SK-N-SH (cell line): Measurements from ENCODE around the gene IGHMBP2. TPM values are rescaled to one million over a fixed set of nuclear protein-coding genes. Genes with fewer than 3 reads are reported as not detected.

Source experiments
- CTCF ChIA-PET: fragments of 300-600, 350-600 bp; formaldehyde crosslinking; extraction: SDS; loops from one replicate; lab custom pipeline; 2021; lab: Yijun Ruan, JAX
- POLR2A ChIA-PET: fragments of 350-600 bp; sonication (Branson Sonifier 250); formaldehyde crosslinking; extraction: SDS; loops from one replicate; lab custom pipeline; 2020; ENCODE audit warnings: antibody characterized with exemption, inconsistent platforms; lab: Yijun Ruan, JAX
- DNase-seq: peaks from one replicate; pipeline ENCODE4 v3.0.0; 2012
- H2AFZ ChIP-seq: fragments of 200-600 bp; sonication (generic); 2 replicates; pipeline ENCODE4 v1.8.1; 2016; ENCODE audit warnings: antibody characterized with exemption, mild to moderate bottlenecking, low read depth
- H3F3A ChIP-seq: fragments of 200-600 bp; sonication (generic); replicated peaks from 2 replicates; pipeline ENCODE3; 2016; ENCODE audit warnings: antibody characterized with exemption, mild to moderate bottlenecking; ENCODE audit not compliant: insufficient read depth
- H3K27ac ChIP-seq, 2 experiments: fragments of 200-500 bp in 1 of 2; fragments of 200-600 bp in 1 of 2; sonication (Bioruptor generic) in 1 of 2; sonication (generic), shearing (Covaris generic) in 1 of 2; 2 replicates each; pipeline versions ENCODE4 v1.5.1 to v1.6.1; 2014 to 2016; ENCODE audit warnings: low read depth in 2 of 2, inconsistent platforms in 1 of 2, low read length in 1 of 2, mild to moderate bottlenecking in 1 of 2, mixed read lengths in 1 of 2
- H3K27me3 ChIP-seq: fragments of 200-600 bp; sonication (generic), shearing (Covaris generic); 2 replicates; pipeline ENCODE4 v1.6.1; 2016; ENCODE audit warnings: mixed run types; ENCODE audit not compliant: insufficient read depth
- H3K36me3 ChIP-seq, 2 experiments: fragments of 200-500 bp in 1 of 2; fragments of 200-600 bp in 1 of 2; sonication (Bioruptor generic) in 1 of 2; sonication (generic) in 1 of 2; replicated peaks in 1 of 2; 2 replicates each; pipeline versions ENCODE3 to v1.5.1; 2014 to 2016; ENCODE audit warnings: low read length in 1 of 2, mild to moderate bottlenecking in 1 of 2; ENCODE audit not compliant: insufficient read depth in 2 of 2, control insufficient read depth in 1 of 2
- H3K4me1 ChIP-seq, 2 experiments: fragments of 200-500 bp in 1 of 2; fragments of 200-600 bp in 1 of 2; sonication (Bioruptor generic) in 1 of 2; sonication (generic), shearing (Covaris generic) in 1 of 2; 2 replicates each; pipeline versions ENCODE4 v1.5.1 to v1.6.1; 2014 to 2016; ENCODE audit warnings: low read depth in 1 of 2, low read length in 1 of 2, mixed run types in 1 of 2; ENCODE audit not compliant: insufficient read depth in 2 of 2, control insufficient read depth in 1 of 2
- H3K4me2 ChIP-seq: fragments of 200-600 bp; sonication (generic), shearing (Covaris generic); 2 replicates; pipeline ENCODE4 v1.6.1; 2017; ENCODE audit warnings: mixed run types
- H3K4me3 ChIP-seq, 2 experiments: fragments of 200-500 bp in 1 of 2; fragments of 200-600 bp in 1 of 2; sonication (Bioruptor generic) in 1 of 2; sonication (generic), shearing (Covaris generic) in 1 of 2; 2 replicates each; pipeline versions ENCODE4 v1.5.1 to v1.8.1; 2014 to 2016; ENCODE audit warnings: low read depth in 2 of 2, inconsistent platforms in 1 of 2, low read length in 1 of 2, mild to moderate bottlenecking in 1 of 2, mixed read lengths in 1 of 2, moderate library complexity in 1 of 2
- H3K79me2 ChIP-seq: fragments of 200-600 bp; sonication (generic); 2 replicates; pipeline ENCODE4 v1.8.1; 2017; ENCODE audit warnings: mild to moderate bottlenecking; ENCODE audit not compliant: insufficient read depth
- H3K9ac ChIP-seq: fragments of 200-600 bp; sonication (generic); 2 replicates; pipeline ENCODE4 v1.6.1; 2017; ENCODE audit warnings: mixed run types
- H3K9me2 ChIP-seq: fragments of 200-600 bp; sonication (generic); 2 replicates; pipeline ENCODE4 v1.6.1; 2017; ENCODE audit warnings: mixed run types
- H3K9me3 ChIP-seq: fragments of 200-600 bp; sonication (generic); 2 replicates; pipeline ENCODE4 v1.6.1; 2017; ENCODE audit warnings: mixed run types, mild to moderate bottlenecking, moderate library complexity
- H4K20me1 ChIP-seq: fragments of 200-600 bp; sonication (generic); 2 replicates; pipeline ENCODE4 v1.6.1; 2017; ENCODE audit warnings: mild to moderate bottlenecking, mixed run types; ENCODE audit not compliant: insufficient read depth
- EZH2phosphoT487 ChIP-seq: fragments of 200-600 bp; sonication (generic); IDR thresholded peaks from 2 replicates; pipeline ENCODE4 v1.6.1; 2017; ENCODE audit warnings: low read depth, mixed run types, mild to moderate bottlenecking, antibody characterized with exemption, moderate library complexity, borderline replicate concordance
- FOXM1 ChIP-seq: IDR thresholded peaks from 2 replicates; pipeline ENCODE4 v1.4.0; 2012; ENCODE audit warnings: low read depth, mild to moderate bottlenecking
- GABPA ChIP-seq: IDR thresholded peaks from 2 replicates; pipeline ENCODE4 v1.4.0; 2012; ENCODE audit warnings: low read depth, mild to moderate bottlenecking
- GATA2 ChIP-seq: sonication (generic); formaldehyde crosslinking; IDR thresholded peaks from 2 replicates; pipeline ENCODE4 v1.5.0; 2020; ENCODE audit warnings: mild to moderate bottlenecking, missing genetic modification reagents
- MEF2A ChIP-seq: IDR thresholded peaks from 2 replicates; pipeline ENCODE4 v1.4.0; 2012; ENCODE audit warnings: low read depth, borderline replicate concordance
- MXI1 ChIP-seq: IDR thresholded peaks from 2 replicates; pipeline ENCODE4 v1.6.1; 2012; ENCODE audit warnings: mild to moderate bottlenecking, low read depth, low read length, improper control_type of control experiment
- NFIC ChIP-seq: IDR thresholded peaks from 2 replicates; pipeline ENCODE4 v1.4.0; 2012; ENCODE audit warnings: borderline replicate concordance
- PBX3 ChIP-seq: IDR thresholded peaks from 2 replicates; pipeline ENCODE4; 2012
- RCOR1 ChIP-seq: fragments of 150-350 bp; IDR thresholded peaks from 2 replicates; pipeline ENCODE4 v1.6.1; 2017; ENCODE audit warnings: antibody characterized with exemption, low read length
- REST ChIP-seq: IDR thresholded peaks from 2 replicates; pipeline ENCODE4 v1.6.1; 2012; ENCODE audit warnings: mild to moderate bottlenecking, low read depth, low read length, moderate library complexity
- RXRA ChIP-seq: IDR thresholded peaks from 2 replicates; pipeline ENCODE4 v1.4.0; 2012; ENCODE audit warnings: low read depth, mild to moderate bottlenecking, borderline replicate concordance
- SIN3A ChIP-seq: IDR thresholded peaks from 2 replicates; pipeline ENCODE4 v1.6.1; 2012; ENCODE audit warnings: low read depth, mild to moderate bottlenecking, low read length, moderate library complexity, borderline replicate concordance
- YY1 ChIP-seq: IDR thresholded peaks from 2 replicates; pipeline ENCODE4 v1.4.0; 2012; ENCODE audit warnings: low read depth, mild to moderate bottlenecking
- ZBTB33 ChIP-seq: IDR thresholded peaks from 2 replicates; pipeline ENCODE4 v1.4.0; 2012; ENCODE audit warnings: low read depth, borderline replicate concordance
- WGBS: methylation state at CpG from one replicate; pipeline ENCODE4 v1.1.6; 2017; ENCODE audit warnings: low lambda C conversion rate; 5-methylcytosine and 5-hydroxymethylcytosine counted together
- polyA plus RNA-seq, 3 experiments: library from polyadenylated mRNA; depleted of rRNA; stranded (reverse); fragments of >200 nt; gene quantifications; 2 replicates each; pipeline ENCODE4 v1.2.3, GENCODE V29; 2012
- TF ChIP-seq, protein P1 (sequence below): fragments of 150-350 bp; IDR thresholded peaks from 2 replicates; pipeline ENCODE4 v1.6.1; 2016; ENCODE audit warnings: mild to moderate bottlenecking, low read depth, low read length
- TF ChIP-seq, protein P2 (sequence below): IDR thresholded peaks from 2 replicates; pipeline ENCODE4 v1.4.0; 2012; ENCODE audit warnings: low read depth, borderline replicate concordance
- TF ChIP-seq, protein P3 (sequence below): fragments of 200-600 bp; sonication (generic); IDR thresholded peaks from 2 replicates; pipeline ENCODE4 v1.6.1; 2017; ENCODE audit warnings: antibody characterized with exemption, mild to moderate bottlenecking, moderate library complexity
- TF ChIP-seq, protein P4 (sequence below): IDR thresholded peaks from 2 replicates; pipeline ENCODE4 v1.4.0; 2012; ENCODE audit warnings: low read depth

The IGHMBP2 gene
- polyA plus RNA-seq, 1 of the 3 experiments (the other 2 are of a cell fraction), result 9.0 TPM

GRCh38 chr11:68932358-68932757 lies 28.7 kb downstream of the IGHMBP2 start:
- Histone ChIP-seq H4K20me1 (no peaks in the 10 kb centered on the region), H3F3A (no peaks in the 10 kb centered on the region), H3K79me2 (no peaks in the 10 kb centered on the region), H3K36me3 (peaks cover 9 to 71% of the 10 kb centered on the region in 2 experiments), H3K4me1 (no peaks in the 10 kb centered on the region; a peak in 1 of 4 replicates), H3K27ac (no peak overlapping the region)
- POLR2A ChIA-PET, result no interaction called here
- WGBS, result 91% methylated on average over 7 of the region's 7 CpGs
- TF ChIP-seq GATA2 (CRISPR knock-in tag) (no peak), PBX3 (no peak), SIN3A (no peak), YY1 (no peak), REST (no peak), MEF2A (no peak), GABPA (no peak), RXRA (no peak), NFIC (no peak), EZH2phosphoT487 (no peak), FOXM1 (no peak), ZBTB33 (no peak), MXI1 (no peak), RCOR1 (no peak)
- TF ChIP-seq, protein P1, sequence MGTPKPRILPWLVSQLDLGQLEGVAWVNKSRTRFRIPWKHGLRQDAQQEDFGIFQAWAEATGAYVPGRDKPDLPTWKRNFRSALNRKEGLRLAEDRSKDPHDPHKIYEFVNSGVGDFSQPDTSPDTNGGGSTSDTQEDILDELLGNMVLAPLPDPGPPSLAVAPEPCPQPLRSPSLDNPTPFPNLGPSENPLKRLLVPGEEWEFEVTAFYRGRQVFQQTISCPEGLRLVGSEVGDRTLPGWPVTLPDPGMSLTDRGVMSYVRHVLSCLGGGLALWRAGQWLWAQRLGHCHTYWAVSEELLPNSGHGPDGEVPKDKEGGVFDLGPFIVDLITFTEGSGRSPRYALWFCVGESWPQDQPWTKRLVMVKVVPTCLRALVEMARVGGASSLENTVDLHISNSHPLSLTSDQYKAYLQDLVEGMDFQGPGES, result no peak
- TF ChIP-seq, protein P2, sequence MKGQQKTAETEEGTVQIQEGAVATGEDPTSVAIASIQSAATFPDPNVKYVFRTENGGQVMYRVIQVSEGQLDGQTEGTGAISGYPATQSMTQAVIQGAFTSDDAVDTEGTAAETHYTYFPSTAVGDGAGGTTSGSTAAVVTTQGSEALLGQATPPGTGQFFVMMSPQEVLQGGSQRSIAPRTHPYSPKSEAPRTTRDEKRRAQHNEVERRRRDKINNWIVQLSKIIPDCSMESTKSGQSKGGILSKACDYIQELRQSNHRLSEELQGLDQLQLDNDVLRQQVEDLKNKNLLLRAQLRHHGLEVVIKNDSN, result no peak
- TF ChIP-seq, protein P3, sequence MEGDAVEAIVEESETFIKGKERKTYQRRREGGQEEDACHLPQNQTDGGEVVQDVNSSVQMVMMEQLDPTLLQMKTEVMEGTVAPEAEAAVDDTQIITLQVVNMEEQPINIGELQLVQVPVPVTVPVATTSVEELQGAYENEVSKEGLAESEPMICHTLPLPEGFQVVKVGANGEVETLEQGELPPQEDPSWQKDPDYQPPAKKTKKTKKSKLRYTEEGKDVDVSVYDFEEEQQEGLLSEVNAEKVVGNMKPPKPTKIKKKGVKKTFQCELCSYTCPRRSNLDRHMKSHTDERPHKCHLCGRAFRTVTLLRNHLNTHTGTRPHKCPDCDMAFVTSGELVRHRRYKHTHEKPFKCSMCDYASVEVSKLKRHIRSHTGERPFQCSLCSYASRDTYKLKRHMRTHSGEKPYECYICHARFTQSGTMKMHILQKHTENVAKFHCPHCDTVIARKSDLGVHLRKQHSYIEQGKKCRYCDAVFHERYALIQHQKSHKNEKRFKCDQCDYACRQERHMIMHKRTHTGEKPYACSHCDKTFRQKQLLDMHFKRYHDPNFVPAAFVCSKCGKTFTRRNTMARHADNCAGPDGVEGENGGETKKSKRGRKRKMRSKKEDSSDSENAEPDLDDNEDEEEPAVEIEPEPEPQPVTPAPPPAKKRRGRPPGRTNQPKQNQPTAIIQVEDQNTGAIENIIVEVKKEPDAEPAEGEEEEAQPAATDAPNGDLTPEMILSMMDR, result no peak
- TF ChIP-seq, protein P4, sequence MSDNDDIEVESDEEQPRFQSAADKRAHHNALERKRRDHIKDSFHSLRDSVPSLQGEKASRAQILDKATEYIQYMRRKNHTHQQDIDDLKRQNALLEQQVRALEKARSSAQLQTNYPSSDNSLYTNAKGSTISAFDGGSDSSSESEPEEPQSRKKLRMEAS, result no peak
- TF ChIP-seq, all 33 proteins: peak for 0
- H3K9ac ChIP-seq, result no peak overlapping the region
- no peak overlapping the region for H3K4me2 ChIP-seq
- CTCF ChIA-PET, result no interaction called here
- DNase-seq, result peak; percentile 39
- no peaks in the 10 kb centered on the region for H3K9me2 ChIP-seq
- H3K9me3 ChIP-seq, result no peaks in the 10 kb centered on the region
- no peaks in the 10 kb centered on the region for H3K27me3 ChIP-seq
- H3K4me3 ChIP-seq, result no peak overlapping the region
- no peak overlapping the region for H2AFZ ChIP-seq
